Measurements from ENCODE around the gene CNTN6.

Gene CNTN6

GRCh38 chr3:1421577-1421976, 328.8 kb downstream of the CNTN6 start:
- DNase-seq (ENCODE audit: low read depth in 2 of 2): no peak

- DNase-seq (ENCODE audit: low read depth in 2 of 2): no peak
Observed at GRCh38 chr3:1423566-1424089, 330.8 kb downstream of the CNTN6 start.

GRCh38 chr3:1439395-1439794, 346.6 kb downstream of the CNTN6 start:
- DNase-seq (ENCODE audit: low read depth in 2 of 2): no peak

- no peak for DNase-seq (ENCODE audit: low read depth in 2 of 2)
Observed at GRCh38 chr3:1442271-1442670, 349.4 kb downstream of the CNTN6 start.

- DNase-seq (ENCODE audit: low read depth in 2 of 2): no peak
Observed at GRCh38 chr3:1444195-1444594, 351.4 kb downstream of the CNTN6 start.

GRCh38 chr3:1446531-1446930, 353.7 kb downstream of the CNTN6 start:
- DNase-seq (ENCODE audit: low read depth in 2 of 2): no peak

GRCh38 chr3:1447452-1447851, 354.6 kb downstream of the CNTN6 start:
- DNase-seq (ENCODE audit: low read depth in 2 of 2): no peak

GRCh38 chr3:1448443-1448842, 355.6 kb downstream of the CNTN6 start:
- DNase-seq (ENCODE audit: low read depth in 2 of 2): no peak

Measured in activated CD4-positive, alpha-beta T cell treated with anti-CD3 and anti-CD28 coated beads for 24 hours (primary cell).